Chondrocyte (in vitro differentiated cells): ENCODE data around the gene SLC5A10. TPM values are rescaled to one million over a fixed set of nuclear protein-coding genes. Genes with fewer than 3 reads are reported as not detected.
A peak's percentile ranks its signal among the peaks of the same experiment; 100 is the strongest.

Experiments used
- DNase-seq: peaks from one replicate; pipeline ENCODE4 v3.0.0; 2021; ENCODE audit warnings: mixed read lengths, low spot score
- H3K27ac Mint-ChIP-seq: one replicate; pipeline ENCODE4 v1.8.0; 2021; ENCODE audit warnings: mild to moderate bottlenecking, moderate library complexity, mixed read lengths; ENCODE audit not compliant: unreplicated experiment
- H3K27me3 Mint-ChIP-seq: 2 replicates; pipeline ENCODE4 v1.8.0; 2021; ENCODE audit warnings: low read depth, mixed read lengths
- H3K36me3 Mint-ChIP-seq: 2 replicates; pipeline ENCODE4 v1.8.0; 2021; ENCODE audit warnings: low read depth, mixed read lengths
- H3K4me1 Mint-ChIP-seq: 2 replicates; pipeline ENCODE4 v1.8.0; 2021; ENCODE audit warnings: low read depth, mild to moderate bottlenecking, mixed read lengths
- H3K4me3 Mint-ChIP-seq: one replicate; pipeline ENCODE4 v1.8.0; 2021; ENCODE audit warnings: mild to moderate bottlenecking, moderate library complexity, mixed read lengths; ENCODE audit not compliant: unreplicated experiment
- H3K9me3 Mint-ChIP-seq: 2 replicates; pipeline ENCODE4 v1.8.0; 2021; ENCODE audit warnings: low read depth, mixed read lengths
- CTCF ChIP-seq: fragments of 200-600 bp; sonication (generic); IDR thresholded peaks from 2 replicates; pipeline ENCODE4 v1.5.0; 2021; ENCODE audit warnings: antibody characterized with exemption, mild to moderate bottlenecking, moderate library complexity
- total RNA-seq: library from RNA; stranded (reverse); gene quantifications from 3 replicates; pipeline ENCODE4 v1.2.1, GENCODE V29; 2021

The SLC5A10 gene
- total RNA-seq, 1 donor from 2014 or later = not detected

DNA sequence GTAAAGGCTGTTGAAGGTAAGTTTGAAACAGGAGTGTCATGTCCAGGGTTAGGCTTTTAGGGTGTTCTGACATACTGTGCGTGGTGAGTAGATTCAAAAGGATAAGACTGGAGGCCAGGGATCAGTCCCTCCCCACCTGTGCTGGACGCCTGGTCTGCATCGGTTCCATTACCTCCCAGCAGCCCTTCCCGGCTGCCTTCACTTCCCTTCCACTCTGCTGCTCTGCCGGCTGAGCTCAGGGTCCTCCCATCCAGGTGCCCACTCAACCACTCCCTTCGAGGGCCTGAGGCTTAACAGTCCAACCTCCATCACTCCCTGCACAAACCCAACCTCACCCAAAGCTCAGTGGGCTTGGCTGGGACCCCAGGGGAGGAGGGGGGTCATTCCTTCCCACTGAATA is 4.1 kb upstream of the SLC5A10 start:
- TF ChIP-seq CTCF = no peak
- no peak for DNase-seq
- Mint-ChIP-seq H3K4me1 (no peaks in the 10 kb centered on the region), H3K27me3 (peaks cover 26% of the 10 kb centered on the region), H3K27ac (no peak overlapping the region), H3K9me3 (no peaks in the 10 kb centered on the region), H3K4me3 (no peak overlapping the region), H3K36me3 (no peaks in the 10 kb centered on the region)

DNA sequence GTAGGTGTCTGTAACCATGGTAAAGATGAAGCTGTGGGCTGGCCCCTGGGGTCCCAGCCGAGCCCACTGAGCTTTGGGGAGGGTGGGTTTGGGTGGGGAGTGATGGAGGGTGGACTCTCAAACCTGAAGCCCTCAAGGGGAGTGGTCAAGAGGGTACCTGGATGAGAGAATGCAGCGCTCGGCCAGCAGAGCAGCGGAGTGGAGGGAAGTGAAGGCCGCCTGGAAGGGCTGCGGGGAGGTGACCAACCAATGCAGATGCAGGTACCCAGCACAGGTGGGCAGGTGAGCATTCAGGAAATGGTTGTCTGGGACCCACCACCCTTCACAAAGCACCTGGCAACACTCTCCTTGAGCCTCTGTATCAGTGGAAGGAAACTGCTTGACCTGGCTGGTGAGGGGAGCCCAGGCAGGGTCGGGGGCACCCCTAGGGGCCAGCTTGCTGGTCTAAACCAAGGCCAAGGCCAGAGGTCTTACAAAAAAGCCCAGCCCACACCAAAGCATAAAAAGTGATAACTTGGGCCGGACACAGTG is 3.4 kb upstream of the SLC5A10 start:
- Mint-ChIP-seq H3K36me3 (no peaks in the 10 kb centered on the region), H3K27me3 (peaks cover 26% of the 10 kb centered on the region), H3K9me3 (no peaks in the 10 kb centered on the region), H3K4me3 (no peak overlapping the region), H3K4me1 (no peaks in the 10 kb centered on the region), H3K27ac (no peak overlapping the region)
- no peak for DNase-seq
- no peak for TF ChIP-seq CTCF

DNA sequence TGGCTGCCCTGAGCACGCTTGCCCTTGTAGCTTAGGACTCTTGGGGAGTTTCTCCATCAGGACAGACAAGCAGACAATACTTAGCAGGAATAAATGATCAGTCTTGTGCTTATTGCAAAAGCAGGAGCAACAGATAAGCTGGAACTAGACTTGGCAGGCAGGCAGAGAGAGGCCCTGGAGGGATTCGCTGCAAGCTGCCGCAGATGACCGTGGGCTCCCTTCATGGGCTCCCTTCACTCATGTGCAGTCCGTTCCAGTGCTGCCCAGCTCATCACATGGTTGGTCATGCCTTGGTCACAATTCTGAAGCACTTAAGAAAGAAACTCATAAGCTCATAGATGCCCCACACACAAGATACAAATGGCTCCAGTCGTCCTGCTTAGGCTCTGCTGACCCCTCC is 2.4 kb upstream of the SLC5A10 start:
- Mint-ChIP-seq H3K9me3 (no peaks in the 10 kb centered on the region), H3K4me1 (no peaks in the 10 kb centered on the region), H3K4me3 (no peak overlapping the region), H3K27ac (no peak overlapping the region), H3K36me3 (no peaks in the 10 kb centered on the region), H3K27me3 (peaks cover 24% of the 10 kb centered on the region)
- no peak for TF ChIP-seq CTCF
- DNase-seq = no peak

GRCh38 chr17:18950346-18950745 is 1.6 kb upstream of the SLC5A10 start:
- H3K4me1 Mint-ChIP-seq = no peaks in the 10 kb centered on the region
- no peak for DNase-seq
- H3K27me3 Mint-ChIP-seq = peaks cover 20% of the 10 kb centered on the region
- H3K36me3 Mint-ChIP-seq = no peaks in the 10 kb centered on the region
- H3K27ac Mint-ChIP-seq = no peak overlapping the region
- TF ChIP-seq CTCF = no peak
- no peak overlapping the region for H3K4me3 Mint-ChIP-seq
- H3K9me3 Mint-ChIP-seq = no peaks in the 10 kb centered on the region

DNA sequence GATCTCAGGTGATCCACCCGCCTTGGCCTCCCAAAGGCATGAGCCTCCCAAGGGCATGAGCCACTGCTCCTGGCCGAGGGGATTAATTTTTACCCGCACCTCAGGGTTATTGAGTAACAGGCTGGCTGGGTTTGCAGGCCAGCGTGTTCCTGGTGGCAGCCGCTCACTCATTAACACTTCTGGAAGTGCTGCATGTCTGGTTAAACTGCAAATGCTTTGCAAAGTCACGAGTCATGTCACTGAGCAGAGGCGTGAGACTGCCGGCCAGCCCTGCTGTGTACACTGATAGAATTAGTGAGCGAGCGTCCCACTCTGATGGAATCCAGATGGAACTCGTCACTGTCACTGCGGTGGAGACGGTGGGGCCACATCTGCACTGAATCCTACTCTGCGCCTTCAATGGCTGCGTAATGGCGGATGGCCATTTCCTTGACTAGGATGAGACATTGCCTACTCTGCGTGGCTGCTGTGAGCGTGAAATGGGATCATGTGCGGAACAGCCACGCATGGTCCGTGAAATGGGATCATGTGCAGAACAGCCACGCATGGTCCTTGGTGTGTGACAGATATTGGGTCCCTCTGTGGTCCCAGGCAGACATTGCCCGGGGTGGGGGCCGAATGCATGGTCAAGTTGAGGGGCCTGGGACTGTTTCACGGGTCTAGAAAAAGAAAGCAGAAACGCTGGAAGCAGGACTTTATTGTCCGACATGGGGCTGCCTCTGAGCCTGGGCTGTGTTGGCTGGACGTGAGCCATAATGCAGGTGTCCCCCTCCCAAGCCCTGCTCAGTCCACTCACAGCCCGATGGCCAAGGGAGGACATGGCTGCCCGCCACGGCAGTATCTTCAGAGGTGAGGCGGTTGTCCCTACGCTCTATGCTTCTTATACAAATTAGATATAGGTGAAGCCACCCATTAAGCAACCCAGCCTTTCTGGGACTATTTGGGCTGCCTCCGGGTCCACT is 740 bp upstream of the SLC5A10 start:
- H3K27ac Mint-ChIP-seq = no peak overlapping the region
- peaks cover 15% of the 10 kb centered on the region for H3K27me3 Mint-ChIP-seq
- H3K4me3 Mint-ChIP-seq = no peak overlapping the region
- no peak for TF ChIP-seq CTCF
- H3K4me1 Mint-ChIP-seq = no peaks in the 10 kb centered on the region
- H3K36me3 Mint-ChIP-seq = no peaks in the 10 kb centered on the region
- no peaks in the 10 kb centered on the region for H3K9me3 Mint-ChIP-seq
- peak; percentile 52 for DNase-seq
